Skeletal muscle tissue (tissue), 4 donors: ENCODE data around the gene CLEC2A. TPM values are rescaled to one million over a fixed set of nuclear protein-coding genes. Genes with fewer than 3 reads are reported as not detected.
"Not testable (repeated sequence)": the region's sequence is repeated elsewhere in the genome, so short reads cannot be mapped to it uniquely, and the experiment has no call there.

ENCODE experiments used
- H3K27ac ChIP-seq: one replicate; pipeline ENCODE4 v1.7.0; 2013; ENCODE audit warnings: mild to moderate bottlenecking, low read depth, low read length, inconsistent platforms
- H3K27me3 ChIP-seq, 3 donors: one replicate each; pipeline ENCODE4 v1.7.0; 2013; ENCODE audit warnings: low read length in 3 of 3; ENCODE audit not compliant: control insufficient read depth in 3 of 3, insufficient read depth in 3 of 3
- H3K36me3 ChIP-seq, 3 donors: one replicate each; pipeline ENCODE4 v1.7.0; 2013; ENCODE audit warnings: low read length in 3 of 3; ENCODE audit not compliant: control insufficient read depth in 3 of 3, insufficient read depth in 3 of 3
- H3K4me1 ChIP-seq, 3 donors: one replicate each; pipeline ENCODE4 v1.7.0; 2013; ENCODE audit warnings: low read length in 3 of 3, mild to moderate bottlenecking in 3 of 3; ENCODE audit not compliant: control insufficient read depth in 3 of 3, insufficient read depth in 3 of 3
- H3K4me3 ChIP-seq, 3 donors: one replicate each; pipeline ENCODE4 v1.7.0; 2013; ENCODE audit warnings: low read length in 3 of 3
- H3K9ac ChIP-seq, 3 donors: one replicate each; pipeline ENCODE4 v1.7.0; 2013; ENCODE audit warnings: low read length in 3 of 3, mild to moderate bottlenecking in 3 of 3, moderate library complexity in 2 of 3, low read depth in 1 of 3
- H3K9me3 ChIP-seq, 3 donors: one replicate each; pipeline ENCODE4 v1.7.0; 2013; ENCODE audit warnings: low read length in 3 of 3; ENCODE audit not compliant: control insufficient read depth in 3 of 3
- total RNA-seq: library from RNA; depleted of rRNA; stranded (reverse); fragments of >200 nt; gene quantifications from one replicate; pipeline ENCODE4 v1.2.3, GENCODE V29; 2014
- donor health status: Osteomylitis.

Gene CLEC2A
- total RNA-seq, 1 donor from 2014 or later: not detected

DNA sequence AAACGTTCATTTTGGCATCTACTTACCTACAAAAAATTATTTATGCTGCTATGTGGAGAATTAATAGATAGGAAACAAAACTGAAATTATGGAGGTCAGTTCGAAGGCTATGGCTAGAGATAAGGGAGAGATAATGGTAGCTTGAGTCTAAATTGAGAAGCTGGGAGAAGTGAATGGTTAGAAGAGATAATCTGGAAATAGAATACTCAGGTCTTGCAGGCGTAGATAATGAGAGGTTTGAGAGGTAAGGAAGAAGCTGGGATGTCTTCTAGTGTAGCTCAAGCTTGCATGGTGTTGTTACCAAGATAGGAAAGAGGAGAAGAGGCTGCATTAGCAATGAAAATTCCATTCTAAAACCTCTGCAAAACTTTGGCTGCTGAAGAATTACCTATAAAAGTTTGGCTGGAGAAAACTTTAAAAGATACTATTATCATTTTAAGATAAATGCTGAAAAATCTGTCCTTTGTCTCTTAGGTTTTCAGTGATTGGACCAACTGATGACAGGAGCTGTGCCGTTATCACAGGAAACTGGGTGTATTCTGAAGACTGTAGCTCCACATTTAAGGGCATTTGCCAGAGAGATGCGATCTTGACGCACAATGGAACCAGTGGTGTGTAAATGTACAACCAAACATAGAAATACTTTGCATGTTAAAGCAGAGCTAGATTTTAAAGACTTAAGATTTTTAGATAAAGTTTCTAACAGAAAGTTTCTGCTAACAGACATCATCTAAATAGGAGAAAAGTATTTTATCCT is 36.8 kb downstream of the CLEC2A start:
- no peak overlapping the region for H3K9ac ChIP-seq
- H3K36me3 ChIP-seq: no peaks in the 10 kb centered on the region
- H3K4me3 ChIP-seq: no peak overlapping the region
- H3K4me1 ChIP-seq: no peaks in the 10 kb centered on the region
- no peaks in the 10 kb centered on the region for H3K27me3 ChIP-seq
- no peaks in the 10 kb centered on the region for H3K9me3 ChIP-seq
- H3K27ac ChIP-seq: no peak overlapping the region

GRCh38 chr12:9888665-9889273 is 43.4 kb downstream of the CLEC2A start:
- H3K27ac ChIP-seq: no peak overlapping the region
- H3K9ac ChIP-seq: no peak overlapping the region
- H3K9me3 ChIP-seq: no peaks in the 10 kb centered on the region
- no peaks in the 10 kb centered on the region for H3K4me1 ChIP-seq
- H3K36me3 ChIP-seq: no peaks in the 10 kb centered on the region
- no peak overlapping the region for H3K4me3 ChIP-seq
- H3K27me3 ChIP-seq: no peaks in the 10 kb centered on the region

- no peaks in the 10 kb centered on the region for H3K4me1 ChIP-seq
- H3K36me3 ChIP-seq: no peaks in the 10 kb centered on the region
- H3K4me3 ChIP-seq: no peak overlapping the region
- H3K9ac ChIP-seq: no peak overlapping the region
- no peak overlapping the region for H3K27ac ChIP-seq
- no peaks in the 10 kb centered on the region for H3K9me3 ChIP-seq
- H3K27me3 ChIP-seq: no peaks in the 10 kb centered on the region
Observed at GRCh38 chr12:9883175-9883574, 49.0 kb downstream of the CLEC2A start.

GRCh38 chr12:9881988-9882387 is 50.2 kb downstream of the CLEC2A start:
- Histone ChIP-seq H3K36me3 (no peaks in the 10 kb centered on the region), H3K27ac (no peak overlapping the region), H3K4me3 (no peak overlapping the region), H3K4me1 (no peaks in the 10 kb centered on the region), H3K9me3 (no peaks in the 10 kb centered on the region), H3K27me3 (no peaks in the 10 kb centered on the region), H3K9ac (no peak overlapping the region)

DNA sequence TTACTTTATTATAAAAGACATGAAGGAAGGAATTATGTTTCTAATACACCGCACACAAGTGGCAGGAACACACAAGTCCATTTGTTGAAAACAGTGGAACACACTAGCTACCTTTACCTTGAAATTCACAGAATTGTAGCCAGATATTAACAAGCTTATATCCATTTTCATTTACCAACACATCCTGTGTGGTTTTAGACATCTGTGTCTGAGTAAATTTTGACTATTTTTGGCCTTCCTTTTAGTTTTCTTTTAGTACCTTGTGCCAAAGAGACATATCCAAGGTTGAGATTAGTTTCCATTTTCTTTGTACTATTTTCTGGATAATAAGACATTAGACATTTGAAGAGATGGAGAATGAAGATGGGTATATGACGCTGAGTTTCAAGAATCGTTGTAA is 50.9 kb downstream of the CLEC2A start, which contains the start of gene KLRF2:
Gene KLRF2, plus strand, starts transcription at position 244 of the 400 bp plus-strand sequence. Its CDS starts 107 bp downstream, at position 351.
- H3K4me3 ChIP-seq: no peak within 1 kb of the TSS

GRCh38 chr12:9880532-9881078 is 51.6 kb downstream of the CLEC2A start:
- no peaks in the 10 kb centered on the region for H3K9me3 ChIP-seq
- H3K27me3 ChIP-seq: no peaks in the 10 kb centered on the region
- no peaks in the 10 kb centered on the region for H3K4me1 ChIP-seq
- no peaks in the 10 kb centered on the region for H3K36me3 ChIP-seq
- no peak overlapping the region for H3K27ac ChIP-seq
- no peak overlapping the region for H3K4me3 ChIP-seq
- H3K9ac ChIP-seq: no peak overlapping the region

More for the DNA sequence above, 50.9 kb downstream of the CLEC2A start, which contains the start of gene KLRF2:
- Histone ChIP-seq H3K9ac (no peak within 1 kb of the TSS), H3K36me3 (no peaks in the 10 kb centered on the region), H3K27ac (no peak within 1 kb of the TSS), H3K9me3 (no peaks in the 10 kb centered on the region), H3K27me3 (no peaks in the 10 kb centered on the region), H3K4me1 (no peaks in the 10 kb centered on the region)

DNA sequence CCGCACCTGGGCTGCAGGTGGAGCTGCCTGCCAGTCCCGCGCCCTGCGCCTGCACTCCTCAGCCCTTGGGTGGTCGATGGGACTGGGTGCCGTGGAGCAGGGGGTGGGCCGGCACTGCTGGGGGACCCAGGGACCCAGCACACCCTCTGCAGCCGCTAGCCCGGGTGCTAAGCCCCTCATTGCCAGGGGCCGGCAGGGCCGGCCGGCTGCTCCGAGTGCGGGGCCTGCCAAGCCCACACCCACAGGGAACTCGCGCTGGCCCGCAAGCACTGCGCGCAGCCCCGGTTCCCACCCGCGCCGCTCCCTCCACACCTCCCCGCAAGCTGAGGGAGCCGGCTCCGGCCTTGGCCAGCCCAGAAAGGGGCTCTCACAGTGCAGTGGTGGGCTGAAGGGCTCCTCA is 56.0 kb downstream of the CLEC2A start:
- H3K27ac ChIP-seq, H3K9me3 ChIP-seq, H3K4me3 ChIP-seq, H3K4me1 ChIP-seq, H3K27me3 ChIP-seq, H3K9ac ChIP-seq, H3K36me3 ChIP-seq: not testable (repeated sequence)

DNA sequence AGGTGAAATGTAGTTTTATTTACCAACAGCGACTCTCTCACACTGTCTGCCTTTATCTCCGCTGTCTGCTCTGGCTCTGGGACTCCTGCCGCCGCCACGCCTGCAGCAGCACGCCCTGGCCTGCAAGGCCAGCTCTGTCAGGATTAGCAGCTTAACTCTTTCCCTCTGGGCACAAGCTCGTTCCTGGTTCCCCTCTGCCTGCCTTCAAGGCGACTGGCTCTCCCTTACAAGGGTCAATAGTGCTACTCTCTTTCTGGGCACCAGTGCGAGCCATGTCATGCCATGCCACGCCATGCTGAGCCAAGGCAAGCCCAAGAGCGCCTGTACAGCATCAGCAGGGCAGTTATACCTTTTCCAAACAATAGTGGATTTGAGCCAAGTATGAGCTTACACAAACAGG is 59.4 kb downstream of the CLEC2A start:
- H3K27ac ChIP-seq: peak overlapping the region; percentile 28
- H3K4me1 ChIP-seq: peaks cover 3 to 9% (median 4%) of the 10 kb centered on the region in 3 donors
- no peak overlapping the region for H3K4me3 ChIP-seq
- H3K27me3 ChIP-seq: no peaks in the 10 kb centered on the region
- no peaks in the 10 kb centered on the region for H3K9me3 ChIP-seq
- no peaks in the 10 kb centered on the region for H3K36me3 ChIP-seq
- H3K9ac ChIP-seq: peak overlapping the region in 1 of 3 donors; percentile 26

DNA sequence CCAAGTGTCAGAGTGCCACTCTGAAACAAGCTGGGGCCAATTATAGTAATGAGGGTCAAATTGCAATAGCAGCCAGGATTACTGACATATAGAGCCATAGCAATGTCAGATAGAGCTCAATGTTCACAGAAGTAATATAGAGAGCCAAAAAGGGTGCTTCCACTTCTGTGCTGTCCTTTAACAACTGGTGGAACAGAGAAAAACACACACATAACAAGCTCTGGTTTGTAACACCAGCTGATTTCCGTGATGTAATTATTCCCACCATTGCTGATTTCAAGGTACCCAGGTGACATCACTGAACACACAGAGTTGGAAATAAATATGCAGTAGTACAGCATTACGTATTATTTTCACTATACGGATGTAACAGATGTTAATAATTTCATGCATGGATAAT is 60.0 kb downstream of the CLEC2A start:
- H3K4me1 ChIP-seq: peaks cover 3 to 9% (median 4%) of the 10 kb centered on the region in 3 donors
- no peaks in the 10 kb centered on the region for H3K9me3 ChIP-seq
- peak overlapping the region in 2 of 3 donors; percentile 4 to 20 for H3K4me3 ChIP-seq
- peak overlapping the region; percentile 28 for H3K27ac ChIP-seq
- no peaks in the 10 kb centered on the region for H3K36me3 ChIP-seq
- H3K27me3 ChIP-seq: no peaks in the 10 kb centered on the region
- peak overlapping the region in 1 of 3 donors; percentile 26 for H3K9ac ChIP-seq

- no peaks in the 10 kb centered on the region for H3K36me3 ChIP-seq
- H3K9me3 ChIP-seq: no peaks in the 10 kb centered on the region
- peak overlapping the region; percentile 97 for H3K27ac ChIP-seq
- H3K27me3 ChIP-seq: no peaks in the 10 kb centered on the region
- peaks cover 3 to 9% (median 4%) of the 10 kb centered on the region in 3 donors for H3K4me1 ChIP-seq
- H3K4me3 ChIP-seq: peak overlapping the region; percentile 23 to 86 (median 75)
- peak overlapping the region; percentile 79 to 93 (median 85) for H3K9ac ChIP-seq
Observed at GRCh38 chr12:9870286-9870866, 61.8 kb downstream of the CLEC2A start.
